Mesendoderm (in vitro differentiated cells): Measurements from ENCODE around the gene UCN2.

ENCODE experiments used
- DNase-seq: peaks from one replicate; pipeline ENCODE4 v3.0.0; 2013
- H2AK5ac ChIP-seq: 2 replicates; pipeline ENCODE4 v1.6.1; 2013; ENCODE audit warnings: low read length, inconsistent platforms
- H2BK120ac ChIP-seq: 2 replicates; pipeline ENCODE4 v1.6.1; 2013; ENCODE audit warnings: low read depth, mild to moderate bottlenecking, low read length, moderate library complexity, mixed read lengths
- H2BK15ac ChIP-seq: replicated peaks from 2 replicates; pipeline ENCODE4 v1.6.1; 2013; ENCODE audit warnings: low read depth, mild to moderate bottlenecking, moderate library complexity
- H2BK5ac ChIP-seq: 2 replicates; pipeline ENCODE4 v1.6.1; 2013; ENCODE audit warnings: low read length, inconsistent platforms
- H3K18ac ChIP-seq: 2 replicates; pipeline ENCODE4 v1.6.1; 2013; ENCODE audit warnings: mild to moderate bottlenecking, low read length, mixed read lengths
- H3K23ac ChIP-seq: one replicate; pipeline ENCODE4 v1.6.1; 2013; ENCODE audit warnings: low read length
- H3K27ac ChIP-seq: 2 replicates; pipeline ENCODE4 v1.5.1; 2013; ENCODE audit warnings: low read depth, mild to moderate bottlenecking, inconsistent platforms, low read length, moderate library complexity
- H3K27me3 ChIP-seq: 2 replicates; pipeline ENCODE4 v1.6.1; 2013; ENCODE audit warnings: low read length, control low read depth, mild to moderate bottlenecking, inconsistent platforms; ENCODE audit not compliant: insufficient read depth, poor library complexity
- H3K36me3 ChIP-seq: 2 replicates; pipeline ENCODE4 v1.6.1; 2013; ENCODE audit warnings: low read length, inconsistent platforms; ENCODE audit not compliant: control insufficient read depth, insufficient read depth
- H3K4ac ChIP-seq: one replicate; pipeline ENCODE4 v1.6.1; 2013; ENCODE audit warnings: low read depth, mild to moderate bottlenecking, low read length, moderate library complexity
- H3K4me1 ChIP-seq: 2 replicates; pipeline ENCODE4 v1.6.1; 2013; ENCODE audit warnings: low read depth, low read length, inconsistent platforms; ENCODE audit not compliant: control insufficient read depth
- H3K4me2 ChIP-seq: 2 replicates; pipeline ENCODE4 v1.6.1; 2013; ENCODE audit warnings: low read length
- H3K4me3 ChIP-seq: 2 replicates; pipeline ENCODE4 v1.5.1; 2013; ENCODE audit warnings: mild to moderate bottlenecking, low read length
- H3K56ac ChIP-seq: one replicate; pipeline ENCODE4 v1.6.1; 2013; ENCODE audit warnings: low read length
- H3K79me1 ChIP-seq: 2 replicates; pipeline ENCODE4 v1.6.1; 2013; ENCODE audit warnings: low read length, inconsistent platforms
- H3K79me2 ChIP-seq: 2 replicates; pipeline ENCODE4 v1.6.1; 2013; ENCODE audit warnings: mild to moderate bottlenecking, low read length; ENCODE audit not compliant: control insufficient read depth, insufficient read depth
- H3K9ac ChIP-seq: 2 replicates; pipeline ENCODE4 v1.6.1; 2013; ENCODE audit warnings: low read length, inconsistent platforms
- H4K5ac ChIP-seq: one replicate; pipeline ENCODE4 v1.6.1; 2013; ENCODE audit warnings: low read length
- H4K8ac ChIP-seq: one replicate; pipeline ENCODE4 v1.6.1; 2013; ENCODE audit warnings: low read depth, mild to moderate bottlenecking, control low read depth, low read length, moderate library complexity
- WGBS: extraction: QIAGEN DNeasy Blood & Tissue Kit; methylation state at CpG from one replicate; pipeline ENCODE4 v1.1.7; 2013; ENCODE audit warnings: low lambda C conversion rate, missing lambda C conversion rate; ENCODE audit not compliant: insufficient coverage; ENCODE audit errors: extremely low coverage; 5-methylcytosine and 5-hydroxymethylcytosine counted together

UCN2 gene

GRCh38 chr3:48544141-48544540, 19.4 kb downstream of the UCN2 start:
- H2BK5ac ChIP-seq: no peak overlapping the region
- no peak overlapping the region for H3K4me2 ChIP-seq
- H3K79me1 ChIP-seq: no peaks in the 10 kb centered on the region
- H2BK120ac ChIP-seq: no peak overlapping the region
- H3K4me1 ChIP-seq: no peaks in the 10 kb centered on the region
- no peaks in the 10 kb centered on the region for H3K79me2 ChIP-seq
- H2BK15ac ChIP-seq: no peak overlapping the region
- no peak overlapping the region for H3K4me3 ChIP-seq
- H3K23ac ChIP-seq: no peak overlapping the region
- H2AK5ac ChIP-seq: no peak overlapping the region
- peaks cover 6% of the 10 kb centered on the region for H3K36me3 ChIP-seq
- H3K9ac ChIP-seq: no peak overlapping the region
- no peak overlapping the region for H4K8ac ChIP-seq
- no peak overlapping the region for H3K4ac ChIP-seq
- no peak overlapping the region for H3K27ac ChIP-seq
- no peak overlapping the region for H3K18ac ChIP-seq
- H3K56ac ChIP-seq: no peak overlapping the region
- H4K5ac ChIP-seq: no peak overlapping the region
- no CpG with 5 or more reads among the region's 5 CpGs for WGBS
- no peaks in the 10 kb centered on the region for H3K27me3 ChIP-seq
- no peak for DNase-seq

GRCh38 chr3:48543271-48543866, 20.2 kb downstream of the UCN2 start:
- Histone ChIP-seq H3K79me1 (no peaks in the 10 kb centered on the region), H3K18ac (no peak overlapping the region), H3K4me1 (no peaks in the 10 kb centered on the region), H4K8ac (no peak overlapping the region), H3K27me3 (no peaks in the 10 kb centered on the region), H3K36me3 (peaks cover 8% of the 10 kb centered on the region), H2BK5ac (no peak overlapping the region), H2BK120ac (no peak overlapping the region), H3K23ac (no peak overlapping the region), H3K27ac (no peak overlapping the region), H3K4me3 (no peak overlapping the region), H2BK15ac (no peak overlapping the region), H2AK5ac (no peak overlapping the region), H3K79me2 (no peaks in the 10 kb centered on the region), H3K4me2 (no peak overlapping the region), H3K4ac (no peak overlapping the region), H3K9ac (no peak overlapping the region), H3K56ac (no peak overlapping the region), H4K5ac (no peak overlapping the region)
- no peak for DNase-seq
- no CpG with 5 or more reads among the region's 9 CpGs for WGBS

- Histone ChIP-seq H3K27ac (no peak overlapping the region), H4K5ac (no peak overlapping the region), H3K79me1 (no peaks in the 10 kb centered on the region), H2AK5ac (no peak overlapping the region), H2BK15ac (no peak overlapping the region), H3K79me2 (no peaks in the 10 kb centered on the region), H3K4ac (no peak overlapping the region), H3K4me3 (no peak overlapping the region), H3K56ac (no peak overlapping the region), H3K36me3 (peaks cover 2% of the 10 kb centered on the region), H2BK5ac (no peak overlapping the region), H3K9ac (no peak overlapping the region), H3K4me1 (no peaks in the 10 kb centered on the region), H3K23ac (no peak overlapping the region), H2BK120ac (no peak overlapping the region), H3K18ac (no peak overlapping the region), H3K27me3 (no peaks in the 10 kb centered on the region), H4K8ac (no peak overlapping the region), H3K4me2 (no peak overlapping the region)
- WGBS: no CpG with 5 or more reads among the region's 12 CpGs
- DNase-seq: no peak
These were observed 25.1 kb downstream of the UCN2 start for GRCh38 chr3:48538451-48538850.

GRCh38 chr3:48536785-48537184, 26.8 kb downstream of the UCN2 start:
- Histone ChIP-seq H3K56ac (no peak overlapping the region), H3K4ac (no peak overlapping the region), H2BK120ac (no peak overlapping the region), H3K4me3 (no peak overlapping the region), H4K8ac (no peak overlapping the region), H3K27me3 (no peaks in the 10 kb centered on the region), H3K36me3 (peaks cover 2% of the 10 kb centered on the region), H2AK5ac (no peak overlapping the region), H4K5ac (no peak overlapping the region), H2BK5ac (no peak overlapping the region), H3K4me2 (no peak overlapping the region), H2BK15ac (no peak overlapping the region), H3K27ac (no peak overlapping the region), H3K23ac (no peak overlapping the region), H3K18ac (no peak overlapping the region), H3K79me1 (no peaks in the 10 kb centered on the region), H3K4me1 (no peaks in the 10 kb centered on the region), H3K9ac (no peak overlapping the region), H3K79me2 (no peaks in the 10 kb centered on the region)
- DNase-seq: no peak
- WGBS: no CpG with 5 or more reads among the region's 5 CpGs

- WGBS: no CpG with 5 or more reads among the region's 19 CpGs
- no peak overlapping the region for H3K23ac ChIP-seq
These were observed 27.5 kb downstream of the UCN2 start for GRCh38 chr3:48536116-48536515.

GRCh38 chr3:48535578-48535977, 28.0 kb downstream of the UCN2 start:
- Histone ChIP-seq H4K8ac (no peak overlapping the region), H3K4me3 (no peak overlapping the region), H3K79me1 (no peaks in the 10 kb centered on the region), H3K18ac (no peak overlapping the region), H3K4ac (no peak overlapping the region), H2AK5ac (no peak overlapping the region), H2BK120ac (no peak overlapping the region), H3K4me1 (no peaks in the 10 kb centered on the region), H4K5ac (no peak overlapping the region), H3K4me2 (no peak overlapping the region), H3K79me2 (no peaks in the 10 kb centered on the region), H3K9ac (no peak overlapping the region), H3K36me3 (peaks cover 2% of the 10 kb centered on the region), H2BK5ac (no peak overlapping the region), H2BK15ac (no peak overlapping the region), H3K56ac (no peak overlapping the region), H3K27ac (no peak overlapping the region), H3K27me3 (no peaks in the 10 kb centered on the region), H3K23ac (no peak overlapping the region)
- WGBS: no CpG with 5 or more reads among the region's 4 CpGs
- DNase-seq: no peak

More at GRCh38 chr3:48536116-48536515, 27.5 kb downstream of the UCN2 start:
- H3K36me3 ChIP-seq: peaks cover 2% of the 10 kb centered on the region
- no peak overlapping the region for H3K4me2 ChIP-seq
- H2BK120ac ChIP-seq: no peak overlapping the region
- no peak overlapping the region for H4K8ac ChIP-seq
- H3K9ac ChIP-seq: no peak overlapping the region
- H3K56ac ChIP-seq: no peak overlapping the region
- no peak overlapping the region for H3K4me3 ChIP-seq
- no peak overlapping the region for H2AK5ac ChIP-seq
- H4K5ac ChIP-seq: no peak overlapping the region
- no peaks in the 10 kb centered on the region for H3K79me2 ChIP-seq
- H3K27me3 ChIP-seq: no peaks in the 10 kb centered on the region
- no peaks in the 10 kb centered on the region for H3K4me1 ChIP-seq
- DNase-seq: no peak
- H3K79me1 ChIP-seq: no peaks in the 10 kb centered on the region
- no peak overlapping the region for H3K27ac ChIP-seq
- no peak overlapping the region for H3K18ac ChIP-seq
- H3K4ac ChIP-seq: no peak overlapping the region
- H2BK5ac ChIP-seq: no peak overlapping the region
- H2BK15ac ChIP-seq: no peak overlapping the region
